ENCODE measurements around the gene WDR4. TPM values are rescaled to one million over a fixed set of nuclear protein-coding genes. Genes with fewer than 3 reads are reported as not detected.
"Not testable (repeated sequence)": the region's sequence is repeated elsewhere in the genome, so short reads cannot be mapped to it uniquely, and the experiment has no call there.

Gene WDR4
- total RNA-seq: 19.8 TPM

- peak; percentile 99 for ATAC-seq
Measured at GRCh38 chr21:42878993-42879787, at the start of gene WDR4. Gene WDR4 (minus strand): TSS chr21:42879539. CDS start chr21:42879495, 44 bp downstream.

- ATAC-seq: not testable (repeated sequence)
Measured at GRCh38 chr21:42927474-42928200, 48.3 kb upstream of the WDR4 start.

DNA sequence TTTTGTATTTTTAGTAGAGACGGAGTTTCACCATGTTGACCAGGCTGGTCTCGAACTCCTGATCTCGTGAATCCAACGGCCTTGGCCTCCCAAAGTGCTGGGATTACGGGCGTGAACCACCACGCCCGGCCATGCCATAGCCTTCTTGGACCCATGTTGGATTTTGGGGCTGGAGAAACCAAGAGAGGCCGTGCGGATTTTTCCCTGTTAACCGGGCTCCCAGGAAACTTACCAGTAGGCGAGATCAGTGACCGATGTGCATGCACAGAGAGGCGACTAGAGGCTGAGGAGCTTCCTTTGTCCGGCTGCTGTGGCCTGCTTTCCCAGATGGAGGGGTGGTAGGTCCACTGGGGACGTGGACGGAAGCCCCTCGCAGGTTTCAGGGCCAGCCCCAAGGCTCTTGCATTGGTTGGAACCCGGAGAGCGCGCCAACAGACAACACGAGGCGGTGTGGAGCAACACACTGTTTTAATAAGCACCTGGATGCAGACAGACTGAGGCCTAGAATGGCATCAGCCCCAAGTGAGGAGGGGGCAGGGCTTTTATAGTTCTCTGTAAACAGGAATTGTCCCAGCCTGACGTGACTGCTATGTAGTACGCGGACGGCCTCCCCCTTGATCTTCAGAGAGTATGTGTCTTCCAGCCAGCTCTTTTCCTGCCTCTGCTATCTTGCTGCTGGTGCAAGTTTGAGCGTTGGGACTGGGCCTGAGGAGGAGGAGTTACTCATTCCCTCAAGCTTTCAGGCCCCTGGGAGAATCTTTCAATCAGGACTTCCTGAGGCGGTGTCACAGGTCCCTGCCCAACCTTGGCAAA is 46.0 kb upstream of the WDR4 start, which contains the start of gene ERVH48-1:
Gene ERVH48-1, minus strand, starts transcription at position 517 of the 813 bp plus-strand sequence. CDS start 6,624 bp downstream, outside the sequence.
- ATAC-seq: no peak

DNA sequence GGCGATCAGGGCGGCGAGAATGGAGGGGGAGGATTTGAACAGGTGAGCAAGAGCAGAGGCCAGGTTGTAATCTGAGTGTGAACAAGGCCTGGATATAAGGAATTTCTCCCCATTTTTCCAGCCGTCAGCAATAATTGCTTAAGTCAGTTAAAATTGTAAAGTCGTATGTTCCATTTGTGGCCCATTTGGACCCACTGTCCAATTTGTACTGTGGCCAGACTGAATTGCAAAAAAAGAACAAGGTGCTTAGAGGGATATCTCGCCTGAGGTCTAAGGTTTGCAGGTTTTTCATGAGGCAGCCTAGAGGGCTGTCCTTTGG is 45.1 kb upstream of the WDR4 start:
- no peak for ATAC-seq

DNA sequence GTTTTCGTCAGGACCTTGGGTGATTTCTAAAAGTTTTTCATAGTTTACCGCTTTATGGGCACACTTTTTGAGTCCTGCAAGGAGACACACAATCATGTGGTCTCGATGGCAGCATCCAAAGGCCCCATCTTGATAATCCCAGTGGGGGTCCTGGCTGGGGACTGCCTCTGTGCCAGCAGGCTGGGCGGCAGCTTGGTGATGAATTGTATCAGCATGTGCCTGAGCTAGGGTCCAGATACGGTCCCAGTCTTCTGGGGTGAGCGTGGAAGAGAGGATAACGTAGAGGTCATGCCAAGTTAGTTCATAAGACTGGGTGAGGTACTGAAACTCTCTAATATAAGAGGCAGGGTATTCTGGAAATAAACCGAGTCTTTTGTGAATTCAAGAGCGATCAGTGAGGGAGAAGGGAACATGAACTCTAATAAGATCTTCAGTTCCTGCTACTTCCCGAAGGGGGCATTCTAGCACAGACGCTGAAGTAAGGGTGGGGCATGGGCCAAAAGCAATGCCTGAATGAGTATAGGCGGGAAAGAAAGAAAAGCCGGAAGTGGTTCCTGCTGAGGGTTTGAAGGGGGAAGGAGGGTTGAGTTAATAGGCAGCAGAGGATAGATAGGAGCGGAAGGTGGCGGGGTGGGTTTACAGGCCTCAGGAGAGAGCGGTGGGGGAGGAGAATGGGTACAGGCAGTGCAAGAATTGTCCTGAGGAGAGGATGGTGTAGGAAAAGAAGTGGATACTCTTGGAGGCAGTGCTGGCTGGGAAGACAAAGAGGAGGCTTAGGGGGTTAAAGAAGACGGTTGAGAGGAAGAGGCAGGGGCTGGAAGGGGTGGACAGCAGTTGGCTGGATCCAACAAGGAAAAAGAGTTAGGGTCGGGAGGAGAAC is 44.5 kb upstream of the WDR4 start:
- peak; percentile 90 for ATAC-seq

- no peak for ATAC-seq
Measured at GRCh38 chr21:42922918-42923317, 43.6 kb upstream of the WDR4 start.

- ATAC-seq: no peak
Measured at GRCh38 chr21:42921927-42922326, 42.6 kb upstream of the WDR4 start.

DNA sequence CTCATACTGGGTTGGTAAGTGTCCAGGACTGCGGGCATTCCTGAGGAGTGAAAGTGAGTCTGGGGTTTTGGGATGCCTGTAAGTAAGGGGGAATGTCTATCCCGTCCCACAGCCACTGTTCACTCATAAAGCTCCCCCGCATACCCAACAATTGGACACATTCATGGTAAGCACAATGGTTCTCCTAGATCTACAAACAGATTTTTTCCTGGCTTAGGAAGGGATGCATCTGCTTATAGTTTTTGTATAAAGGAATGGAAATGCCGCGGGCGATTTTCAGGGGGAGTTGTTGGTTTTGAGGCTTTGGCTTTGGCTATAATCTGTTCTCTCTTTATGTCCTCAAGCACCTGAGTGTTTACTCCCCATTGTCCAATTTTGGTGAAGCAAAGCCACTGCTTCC is 39.0 kb upstream of the WDR4 start:
- no peak for ATAC-seq

DNA sequence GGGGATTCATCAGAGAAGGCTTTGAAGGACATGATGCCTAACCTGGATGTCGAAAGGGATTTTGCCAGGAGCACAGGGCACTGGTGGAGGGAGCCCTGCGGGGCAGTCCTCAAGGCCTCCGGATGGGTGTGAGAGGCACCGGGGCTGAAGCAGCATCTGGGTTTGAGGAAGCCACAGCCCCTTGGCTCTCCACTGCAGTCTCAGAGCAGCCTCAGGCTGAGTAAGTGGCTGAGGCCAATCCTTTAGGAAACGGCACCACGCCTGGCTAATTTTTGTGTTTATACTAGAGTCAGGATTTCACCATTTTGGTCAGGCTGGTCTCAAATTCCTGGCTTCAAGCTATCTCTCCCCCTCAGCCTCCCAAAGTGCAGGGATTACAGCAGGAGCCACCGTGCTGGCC is 34.1 kb upstream of the WDR4 start:
- no peak for ATAC-seq

- ATAC-seq: not testable (repeated sequence)
Measured at GRCh38 chr21:42911920-42912319, 32.6 kb upstream of the WDR4 start.

DNA sequence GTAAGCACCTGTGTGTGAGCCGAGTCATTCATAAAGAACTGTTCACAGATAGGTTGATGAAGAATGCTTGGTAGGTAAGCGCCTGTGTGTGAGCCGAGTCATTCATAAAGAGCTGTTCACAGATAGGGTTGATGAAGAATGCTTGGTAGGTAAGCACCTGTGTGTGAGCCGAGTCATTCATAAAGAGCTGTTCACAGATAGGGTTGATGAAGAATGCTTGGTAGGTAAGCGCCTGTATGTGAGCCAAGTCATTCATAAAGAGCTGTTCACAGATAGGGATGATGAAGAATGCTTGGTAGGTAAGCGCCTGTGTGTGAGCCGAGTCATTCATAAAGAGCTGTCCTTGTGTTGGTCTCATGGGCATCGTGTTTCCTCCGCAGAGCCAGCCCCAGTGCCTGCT is 29.1 kb upstream of the WDR4 start:
- not testable (repeated sequence) for ATAC-seq

GRCh38 chr21:42906233-42906632 is 26.9 kb upstream of the WDR4 start:
- ATAC-seq: no peak

DNA sequence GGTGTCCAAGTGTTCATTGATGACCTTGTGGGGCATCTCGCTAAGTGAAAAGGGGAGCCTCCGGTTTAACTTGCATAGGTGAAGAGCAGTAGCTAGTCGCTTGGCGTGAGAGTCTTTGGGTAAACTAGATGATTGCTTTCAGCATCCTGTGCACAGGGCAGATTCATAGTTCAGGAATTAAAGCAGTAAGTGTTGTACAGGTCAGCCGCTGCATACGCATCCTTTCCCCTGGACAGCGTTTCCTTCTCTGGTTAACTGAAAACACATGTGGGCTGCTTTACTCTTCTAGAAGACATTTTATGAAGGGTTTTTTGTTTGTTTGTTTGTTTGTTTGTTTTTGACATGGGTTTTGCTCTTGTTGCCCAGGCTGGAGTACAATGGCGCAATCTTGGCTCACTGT is 25.9 kb upstream of the WDR4 start:
- ATAC-seq: no peak

- ATAC-seq: no peak
Measured at GRCh38 chr21:42903817-42904216, 24.5 kb upstream of the WDR4 start.

DNA sequence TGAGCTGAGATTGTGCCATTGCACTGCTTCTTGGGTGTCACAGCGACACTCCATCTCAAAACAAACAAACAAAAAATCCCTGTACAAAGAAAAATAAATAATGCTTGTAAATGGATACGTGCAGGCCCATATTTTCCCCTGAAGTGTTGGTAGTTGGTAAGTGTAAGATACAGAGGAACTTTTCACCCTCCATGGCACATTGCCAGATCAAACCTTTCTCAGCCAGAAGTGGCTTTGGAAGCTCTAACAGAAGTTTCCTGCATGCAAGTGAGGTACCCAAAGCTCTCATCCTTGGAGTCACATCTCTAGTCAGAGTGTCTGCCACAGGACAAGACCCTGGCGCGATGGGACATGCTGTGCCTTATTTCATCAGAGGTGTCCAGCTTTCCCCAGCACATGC is 21.1 kb upstream of the WDR4 start:
- ATAC-seq: no peak

DNA sequence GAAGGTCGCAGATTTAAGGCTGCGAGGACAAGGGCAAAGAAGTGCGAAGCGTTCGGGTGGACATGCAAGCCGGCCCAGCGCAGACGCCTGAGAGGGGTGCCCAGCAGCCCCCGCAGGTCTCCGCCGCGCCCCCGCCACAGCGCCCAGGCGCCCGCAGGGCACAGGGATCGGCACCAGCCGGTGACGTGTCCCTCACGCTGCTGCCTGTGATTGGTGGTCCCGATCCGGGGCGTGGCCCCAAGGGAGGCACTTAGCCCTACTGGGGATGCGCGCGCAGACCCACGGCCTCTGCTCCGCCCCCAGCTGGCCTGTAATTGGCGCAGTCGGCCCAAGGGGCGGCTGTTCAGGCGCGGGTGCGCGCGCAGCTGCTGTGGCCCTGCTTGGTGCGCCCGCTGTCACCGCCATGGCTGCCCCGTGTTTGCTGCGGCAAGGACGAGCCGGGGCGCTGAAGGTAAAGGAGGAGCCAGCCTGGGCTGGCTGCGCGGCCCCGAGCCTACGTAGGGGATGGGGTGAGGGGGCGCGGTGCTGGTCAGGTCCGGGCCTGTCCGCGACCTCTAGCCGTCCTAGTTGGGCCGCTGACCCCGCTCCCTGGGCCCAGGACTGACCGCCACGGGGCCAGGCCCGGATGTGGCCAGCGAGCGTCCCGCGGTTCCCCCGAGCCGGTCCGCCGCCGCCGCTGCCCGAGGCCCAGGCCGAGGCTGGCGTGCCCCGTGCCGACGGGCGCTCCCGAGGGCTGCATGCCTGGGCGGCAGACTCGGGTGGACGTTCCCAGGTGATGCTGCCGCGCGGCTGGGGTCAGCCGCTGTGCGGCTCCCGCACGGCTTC is 13.8 kb upstream of the WDR4 start, which contains the start of gene NDUFV3:
Gene NDUFV3, plus strand, starts transcription at position 379 of the 825 bp plus-strand sequence. Its CDS starts 25 bp downstream, at position 404.
- peak; percentile 99 for ATAC-seq

- ATAC-seq: no peak
Measured at GRCh38 chr21:42892582-42892930, 13.2 kb upstream of the WDR4 start.

DNA sequence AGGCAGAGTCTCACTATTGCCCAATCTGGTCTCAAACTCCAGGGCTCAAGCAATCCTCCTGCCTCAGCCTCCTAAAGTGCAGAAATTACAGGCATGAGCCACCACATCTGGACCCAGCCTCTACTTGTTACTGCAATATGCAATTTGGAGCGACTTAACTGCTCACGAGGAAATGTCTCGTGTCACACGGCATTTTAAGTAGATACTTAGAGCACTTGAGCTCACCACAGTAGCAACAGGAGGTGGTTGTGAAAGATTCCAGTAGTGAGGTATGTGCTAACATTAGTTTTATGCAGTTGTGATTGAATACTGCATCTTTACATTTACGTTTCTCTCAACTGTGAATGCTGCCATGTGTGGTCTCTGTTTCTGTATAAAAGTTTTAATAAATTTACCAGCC is 8.0 kb upstream of the WDR4 start:
- no peak for ATAC-seq

DNA sequence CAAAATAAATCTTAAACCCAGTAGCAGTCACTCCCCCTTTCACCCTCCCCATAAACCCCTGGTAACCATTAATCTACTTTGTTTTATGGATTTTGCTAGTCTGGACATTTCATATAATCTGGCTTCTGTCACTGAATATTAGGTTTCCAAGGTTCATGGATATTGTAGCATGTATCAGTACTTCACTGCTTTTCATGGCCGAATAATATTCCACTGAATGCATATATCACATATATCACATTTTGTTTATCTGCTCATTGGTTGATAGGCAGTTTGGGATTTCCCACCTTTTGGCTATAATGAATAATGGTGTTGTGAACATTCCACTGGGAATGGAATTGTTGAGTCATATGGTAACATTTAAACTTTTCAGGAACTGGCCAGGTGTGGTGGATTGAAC is 4.6 kb upstream of the WDR4 start:
- no peak for ATAC-seq

DNA sequence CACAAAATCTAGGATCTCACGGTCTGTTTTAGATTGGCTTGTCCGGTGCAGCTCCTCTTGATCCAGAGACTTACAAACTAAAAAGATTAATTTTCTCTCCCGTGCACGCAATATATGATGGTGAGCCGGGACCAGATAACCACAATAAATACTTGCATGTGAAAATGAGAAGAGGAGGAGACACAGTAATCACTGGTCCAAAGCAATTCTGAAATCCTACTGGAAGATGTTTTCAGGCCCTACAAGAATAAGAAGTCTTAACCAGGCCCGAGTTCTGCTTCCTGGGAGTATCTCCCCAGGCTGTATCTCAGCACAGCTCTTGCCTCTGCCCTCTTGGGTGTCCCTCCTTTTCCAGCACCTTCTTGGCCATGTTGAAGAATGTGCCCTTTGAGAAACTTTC is 1.0 kb upstream of the WDR4 start:
- no peak for ATAC-seq

- ATAC-seq: peak; percentile 50
Measured at GRCh38 chr21:42878678-42878992, 704 bp downstream of the WDR4 start.
